SK-N-SH (cell line): ENCODE results near the gene PRKCB. TPM values are rescaled to one million over a fixed set of nuclear protein-coding genes. Genes with fewer than 3 reads are reported as not detected.

Experiments used
- CTCF ChIA-PET: fragments of 300-600, 350-600 bp; formaldehyde crosslinking; extraction: SDS; loops from one replicate; lab custom pipeline; 2021; lab: Yijun Ruan, JAX
- POLR2A ChIA-PET: fragments of 350-600 bp; sonication (Branson Sonifier 250); formaldehyde crosslinking; extraction: SDS; loops from one replicate; lab custom pipeline; 2020; ENCODE audit warnings: antibody characterized with exemption, inconsistent platforms; lab: Yijun Ruan, JAX
- DNase-seq: peaks from one replicate; pipeline ENCODE4 v3.0.0; 2012
- H2AFZ ChIP-seq: fragments of 200-600 bp; sonication (generic); 2 replicates; pipeline ENCODE4 v1.8.1; 2016; ENCODE audit warnings: antibody characterized with exemption, mild to moderate bottlenecking, low read depth
- H3F3A ChIP-seq: fragments of 200-600 bp; sonication (generic); replicated peaks from 2 replicates; pipeline ENCODE3; 2016; ENCODE audit warnings: antibody characterized with exemption, mild to moderate bottlenecking; ENCODE audit not compliant: insufficient read depth
- H3K27ac ChIP-seq, 2 experiments: fragments of 200-500 bp in 1 of 2; fragments of 200-600 bp in 1 of 2; sonication (Bioruptor generic) in 1 of 2; sonication (generic), shearing (Covaris generic) in 1 of 2; 2 replicates each; pipeline versions ENCODE4 v1.5.1 to v1.6.1; 2014 to 2016; ENCODE audit warnings: low read depth in 2 of 2, inconsistent platforms in 1 of 2, low read length in 1 of 2, mild to moderate bottlenecking in 1 of 2, mixed read lengths in 1 of 2
- H3K27me3 ChIP-seq: fragments of 200-600 bp; sonication (generic), shearing (Covaris generic); 2 replicates; pipeline ENCODE4 v1.6.1; 2016; ENCODE audit warnings: mixed run types; ENCODE audit not compliant: insufficient read depth
- H3K36me3 ChIP-seq, 2 experiments: fragments of 200-500 bp in 1 of 2; fragments of 200-600 bp in 1 of 2; sonication (Bioruptor generic) in 1 of 2; sonication (generic) in 1 of 2; replicated peaks in 1 of 2; 2 replicates each; pipeline versions ENCODE3 to v1.5.1; 2014 to 2016; ENCODE audit warnings: low read length in 1 of 2, mild to moderate bottlenecking in 1 of 2; ENCODE audit not compliant: insufficient read depth in 2 of 2, control insufficient read depth in 1 of 2
- H3K4me1 ChIP-seq, 2 experiments: fragments of 200-500 bp in 1 of 2; fragments of 200-600 bp in 1 of 2; sonication (Bioruptor generic) in 1 of 2; sonication (generic), shearing (Covaris generic) in 1 of 2; 2 replicates each; pipeline versions ENCODE4 v1.5.1 to v1.6.1; 2014 to 2016; ENCODE audit warnings: low read depth in 1 of 2, low read length in 1 of 2, mixed run types in 1 of 2; ENCODE audit not compliant: insufficient read depth in 2 of 2, control insufficient read depth in 1 of 2
- H3K4me2 ChIP-seq: fragments of 200-600 bp; sonication (generic), shearing (Covaris generic); 2 replicates; pipeline ENCODE4 v1.6.1; 2017; ENCODE audit warnings: mixed run types
- H3K4me3 ChIP-seq, 2 experiments: fragments of 200-500 bp in 1 of 2; fragments of 200-600 bp in 1 of 2; sonication (Bioruptor generic) in 1 of 2; sonication (generic), shearing (Covaris generic) in 1 of 2; 2 replicates each; pipeline versions ENCODE4 v1.5.1 to v1.8.1; 2014 to 2016; ENCODE audit warnings: low read depth in 2 of 2, inconsistent platforms in 1 of 2, low read length in 1 of 2, mild to moderate bottlenecking in 1 of 2, mixed read lengths in 1 of 2, moderate library complexity in 1 of 2
- H3K79me2 ChIP-seq: fragments of 200-600 bp; sonication (generic); 2 replicates; pipeline ENCODE4 v1.8.1; 2017; ENCODE audit warnings: mild to moderate bottlenecking; ENCODE audit not compliant: insufficient read depth
- H3K9ac ChIP-seq: fragments of 200-600 bp; sonication (generic); 2 replicates; pipeline ENCODE4 v1.6.1; 2017; ENCODE audit warnings: mixed run types
- H3K9me2 ChIP-seq: fragments of 200-600 bp; sonication (generic); 2 replicates; pipeline ENCODE4 v1.6.1; 2017; ENCODE audit warnings: mixed run types
- H3K9me3 ChIP-seq: fragments of 200-600 bp; sonication (generic); 2 replicates; pipeline ENCODE4 v1.6.1; 2017; ENCODE audit warnings: mixed run types, mild to moderate bottlenecking, moderate library complexity
- H4K20me1 ChIP-seq: fragments of 200-600 bp; sonication (generic); 2 replicates; pipeline ENCODE4 v1.6.1; 2017; ENCODE audit warnings: mild to moderate bottlenecking, mixed run types; ENCODE audit not compliant: insufficient read depth
- EP300 ChIP-seq, 2 experiments: IDR thresholded peaks; 2 replicates each; pipeline versions ENCODE4 v1.4.0 to v1.6.1; 2012; ENCODE audit warnings: borderline replicate concordance in 1 of 2, low read depth in 1 of 2, low read length in 1 of 2
- FOSL2 ChIP-seq: IDR thresholded peaks from 2 replicates; pipeline ENCODE4 v1.4.0; 2012; ENCODE audit warnings: low read depth, mild to moderate bottlenecking, moderate library complexity, borderline replicate concordance
- FOXM1 ChIP-seq: IDR thresholded peaks from 2 replicates; pipeline ENCODE4 v1.4.0; 2012; ENCODE audit warnings: low read depth, mild to moderate bottlenecking
- JUND ChIP-seq: IDR thresholded peaks from 2 replicates; pipeline ENCODE4 v1.4.0; 2012
- MAX ChIP-seq: IDR thresholded peaks from 2 replicates; pipeline ENCODE4 v1.4.0; 2012; ENCODE audit warnings: low read depth
- MXI1 ChIP-seq: IDR thresholded peaks from 2 replicates; pipeline ENCODE4 v1.6.1; 2012; ENCODE audit warnings: mild to moderate bottlenecking, low read depth, low read length, improper control_type of control experiment
- PBX3 ChIP-seq: IDR thresholded peaks from 2 replicates; pipeline ENCODE4; 2012
- POLR2AphosphoS5 ChIP-seq: IDR thresholded peaks from 2 replicates; pipeline ENCODE4 v1.6.1; 2012; ENCODE audit warnings: low read depth, low read length
- RAD21 ChIP-seq: IDR thresholded peaks from 2 replicates; pipeline ENCODE4 v1.6.1; 2012; ENCODE audit warnings: mild to moderate bottlenecking, low read length
- RFX5 ChIP-seq: IDR thresholded peaks from 2 replicates; pipeline ENCODE4 v1.6.1; 2012; ENCODE audit warnings: mild to moderate bottlenecking, improper control_type of control experiment, low read length
- SMC3 ChIP-seq: IDR thresholded peaks from 2 replicates; pipeline ENCODE4 v1.6.1; 2012; ENCODE audit warnings: low read depth, low read length, improper control_type of control experiment
- TEAD4 ChIP-seq: IDR thresholded peaks from 2 replicates; pipeline ENCODE4 v1.4.0; 2012; ENCODE audit warnings: mild to moderate bottlenecking, borderline replicate concordance; ENCODE audit not compliant: insufficient read depth
- YY1 ChIP-seq: IDR thresholded peaks from 2 replicates; pipeline ENCODE4 v1.4.0; 2012; ENCODE audit warnings: low read depth, mild to moderate bottlenecking
- ZBTB33 ChIP-seq: IDR thresholded peaks from 2 replicates; pipeline ENCODE4 v1.4.0; 2012; ENCODE audit warnings: low read depth, borderline replicate concordance
- WGBS: methylation state at CpG from one replicate; pipeline ENCODE4 v1.1.6; 2017; ENCODE audit warnings: low lambda C conversion rate; 5-methylcytosine and 5-hydroxymethylcytosine counted together
- polyA plus RNA-seq, 3 experiments: library from polyadenylated mRNA; depleted of rRNA; stranded (reverse); fragments of >200 nt; gene quantifications; 2 replicates each; pipeline ENCODE4 v1.2.3, GENCODE V29; 2012
- TF ChIP-seq, protein P1 (sequence below): IDR thresholded peaks from 2 replicates; pipeline ENCODE4 v1.4.0; 2012; ENCODE audit warnings: low read depth, borderline replicate concordance
- TF ChIP-seq, protein P2 (sequence below): fragments of 150-350 bp; IDR thresholded peaks from 2 replicates; pipeline ENCODE4 v1.6.1; 2016; ENCODE audit warnings: mild to moderate bottlenecking, low read depth, low read length

PRKCB gene
- polyA plus RNA-seq, 1 of the 3 experiments (the other 2 are of a cell fraction) = 0.12 TPM

GRCh38 chr16:24093049-24093448, 257.3 kb downstream of the PRKCB start:
- H2AFZ ChIP-seq = no peak overlapping the region
- no peaks in the 10 kb centered on the region for H3K9me2 ChIP-seq
- H3K79me2 ChIP-seq = no peaks in the 10 kb centered on the region
- DNase-seq = no peak
- H3F3A ChIP-seq = no peaks in the 10 kb centered on the region
- ChIA-PET CTCF (interaction anchor here (1.7 kb wide), 1 partner anchor 47 kb away, joined by 5 read pairs; no protein-coding TSS in a partner anchor), POLR2A (no interaction called here)
- no peak overlapping the region for H3K27ac ChIP-seq
- H3K9ac ChIP-seq = no peak overlapping the region
- no peaks in the 10 kb centered on the region for H4K20me1 ChIP-seq
- no peak overlapping the region for H3K4me3 ChIP-seq
- H3K4me1 ChIP-seq = peaks cover 0 to 2% of the 10 kb centered on the region in 2 experiments; a peak in 1 of 4 replicates
- no peaks in the 10 kb centered on the region for H3K36me3 ChIP-seq
- TF ChIP-seq, protein P1, sequence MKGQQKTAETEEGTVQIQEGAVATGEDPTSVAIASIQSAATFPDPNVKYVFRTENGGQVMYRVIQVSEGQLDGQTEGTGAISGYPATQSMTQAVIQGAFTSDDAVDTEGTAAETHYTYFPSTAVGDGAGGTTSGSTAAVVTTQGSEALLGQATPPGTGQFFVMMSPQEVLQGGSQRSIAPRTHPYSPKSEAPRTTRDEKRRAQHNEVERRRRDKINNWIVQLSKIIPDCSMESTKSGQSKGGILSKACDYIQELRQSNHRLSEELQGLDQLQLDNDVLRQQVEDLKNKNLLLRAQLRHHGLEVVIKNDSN = no peak
- TF ChIP-seq FOXM1 (no peak), JUND (no peak), RFX5 (no peak)
- TF ChIP-seq, protein P2, sequence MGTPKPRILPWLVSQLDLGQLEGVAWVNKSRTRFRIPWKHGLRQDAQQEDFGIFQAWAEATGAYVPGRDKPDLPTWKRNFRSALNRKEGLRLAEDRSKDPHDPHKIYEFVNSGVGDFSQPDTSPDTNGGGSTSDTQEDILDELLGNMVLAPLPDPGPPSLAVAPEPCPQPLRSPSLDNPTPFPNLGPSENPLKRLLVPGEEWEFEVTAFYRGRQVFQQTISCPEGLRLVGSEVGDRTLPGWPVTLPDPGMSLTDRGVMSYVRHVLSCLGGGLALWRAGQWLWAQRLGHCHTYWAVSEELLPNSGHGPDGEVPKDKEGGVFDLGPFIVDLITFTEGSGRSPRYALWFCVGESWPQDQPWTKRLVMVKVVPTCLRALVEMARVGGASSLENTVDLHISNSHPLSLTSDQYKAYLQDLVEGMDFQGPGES = no peak
- H3K9me3 ChIP-seq = no peaks in the 10 kb centered on the region
- H3K4me2 ChIP-seq = no peak overlapping the region
- no peaks in the 10 kb centered on the region for H3K27me3 ChIP-seq

DNA sequence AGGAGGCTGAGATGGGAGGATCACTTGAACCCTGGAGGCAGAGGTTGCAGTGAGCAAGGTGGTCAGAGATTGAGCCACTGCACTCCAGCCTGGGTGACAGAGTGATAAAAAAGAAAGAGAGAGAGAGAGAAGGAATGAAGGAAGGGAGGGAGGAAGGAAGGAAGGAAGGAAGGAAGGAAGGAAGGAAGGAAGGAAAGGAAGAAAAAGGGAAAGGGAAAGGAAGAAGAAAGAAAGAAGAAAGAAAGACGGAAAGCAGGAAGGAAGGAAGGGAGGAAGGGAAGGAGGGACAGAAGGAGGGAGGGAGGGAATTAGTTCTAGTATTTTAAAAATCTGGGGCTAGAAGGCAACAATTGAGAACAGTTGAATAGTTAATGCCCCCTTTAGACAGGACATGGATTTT, 258.9 kb downstream of the PRKCB start:
- Histone ChIP-seq H3K4me3 (no peak overlapping the region), H3K4me2 (no peak overlapping the region), H3K4me1 (peaks cover 0 to 2% of the 10 kb centered on the region in 2 experiments; a peak in 1 of 4 replicates), H2AFZ (no peak overlapping the region), H3K9me2 (no peaks in the 10 kb centered on the region), H3K27ac (no peak overlapping the region), H4K20me1 (no peaks in the 10 kb centered on the region), H3K79me2 (no peaks in the 10 kb centered on the region), H3F3A (no peaks in the 10 kb centered on the region), H3K36me3 (no peaks in the 10 kb centered on the region), H3K9ac (no peak overlapping the region), H3K27me3 (no peaks in the 10 kb centered on the region), H3K9me3 (no peaks in the 10 kb centered on the region)
- DNase-seq = no peak
- WGBS = 19% methylated on average over 1 of the region's 1 CpG
- TF ChIP-seq MXI1 = no peak
- no peak for TF ChIP-seq FOXM1
- TF ChIP-seq FOSL2 = no peak
- no peak for TF ChIP-seq POLR2AphosphoS5
- no peak for TF ChIP-seq RAD21
- TF ChIP-seq PBX3 = no peak
- TF ChIP-seq YY1 = no peak
- no peak for TF ChIP-seq SMC3
- no peak for TF ChIP-seq MAX
- TF ChIP-seq ZBTB33 = no peak
- no peak for TF ChIP-seq EP300 (IDR thresholded peaks at IDR 0.05; ENCODE audit: borderline replicate concordance in 1 of 2, low read depth in 1 of 2, low read length in 1 of 2)
- no peak for TF ChIP-seq TEAD4
- CTCF ChIA-PET = interaction anchor here (0.8 to 1.7 kb wide), 2 partner anchors 23 to 49 kb away, joined by 3 to 5 read pairs; no protein-coding TSS in a partner anchor
- POLR2A ChIA-PET = no interaction called here
